Keratinocyte (primary cell): ENCODE measurements around the gene ARHGAP15. TPM values are rescaled to one million over a fixed set of nuclear protein-coding genes. Genes with fewer than 3 reads are reported as not detected.

ENCODE experiments used
- DNase-seq: peaks from one replicate; pipeline ENCODE4 v3.0.0-alpha.2; 2011; ENCODE audit warnings: low read depth, missing footprints, low spot score
- FAIRE-seq: peaks from 2 replicates; lab custom pipeline; 2011; peaks lifted over from hg19 to GRCh38; lab: Jason Lieb, UNC
- H2AFZ ChIP-seq: 2 replicates; pipeline ENCODE4 v1.6.0; 2012; ENCODE audit warnings: low read length, control low read depth, inconsistent platforms; ENCODE audit not compliant: control insufficient read depth
- H3K27ac ChIP-seq: 2 replicates; pipeline ENCODE4 v1.5.1; 2011; ENCODE audit warnings: low read length; ENCODE audit not compliant: control insufficient read depth, insufficient read depth
- H3K27me3 ChIP-seq: 3 replicates; pipeline ENCODE4 v1.6.0; 2011; ENCODE audit warnings: low read length; ENCODE audit not compliant: control insufficient read depth, insufficient read depth; ENCODE audit errors: extremely low read depth
- H3K36me3 ChIP-seq, 2 experiments: 2 replicates in 1 of 2; 3 replicates in 1 of 2; pipeline ENCODE4 v1.5.1; 2011; ENCODE audit warnings: low read length in 2 of 2, mild to moderate bottlenecking in 1 of 2; ENCODE audit not compliant: control insufficient read depth in 2 of 2, insufficient read depth in 2 of 2; ENCODE audit errors: extremely low read depth in 1 of 2
- H3K4me1 ChIP-seq: 3 replicates; pipeline ENCODE4 v1.5.1; 2011; ENCODE audit warnings: low read length; ENCODE audit not compliant: control insufficient read depth, insufficient read depth; ENCODE audit errors: extremely low read depth
- H3K4me2 ChIP-seq: 3 replicates; pipeline ENCODE4 v1.6.0; 2011; ENCODE audit warnings: low read depth, low read length; ENCODE audit not compliant: control insufficient read depth, insufficient read depth; ENCODE audit errors: extremely low read depth
- H3K4me3 ChIP-seq, 3 experiments: fragments of 200-600 bp in 1 of 3; sonication (generic) in 1 of 3; 2 replicates in 2 of 3; 3 replicates in 1 of 3; pipeline ENCODE4 v1.5.1; 2011 to 2016; ENCODE audit warnings: low read length in 3 of 3, mild to moderate bottlenecking in 3 of 3, control low read depth in 2 of 3, inconsistent platforms in 1 of 3, low read depth in 1 of 3, mixed read lengths in 1 of 3, mixed run types in 1 of 3, moderate library complexity in 1 of 3; ENCODE audit not compliant: control insufficient read depth in 2 of 3, insufficient read depth in 2 of 3; ENCODE audit errors: extremely low read depth in 1 of 3
- H3K79me2 ChIP-seq: 2 replicates; pipeline ENCODE4 v1.6.0; 2012; ENCODE audit warnings: low read length; ENCODE audit not compliant: control insufficient read depth, insufficient read depth
- H3K9ac ChIP-seq: 3 replicates; pipeline ENCODE4 v1.6.0; 2011; ENCODE audit warnings: low read length; ENCODE audit not compliant: control insufficient read depth, insufficient read depth; ENCODE audit errors: extremely low read depth
- H3K9me1 ChIP-seq: 3 replicates; pipeline ENCODE4 v1.6.0; 2011; ENCODE audit warnings: low read length; ENCODE audit not compliant: control insufficient read depth, insufficient read depth; ENCODE audit errors: extremely low read depth
- H3K9me3 ChIP-seq: 2 replicates; pipeline ENCODE4 v1.5.1; 2012; ENCODE audit warnings: low read depth, low read length; ENCODE audit not compliant: control insufficient read depth
- H4K20me1 ChIP-seq: 3 replicates; pipeline ENCODE4 v1.6.0; 2011; ENCODE audit warnings: low read length; ENCODE audit not compliant: control insufficient read depth, insufficient read depth; ENCODE audit errors: extremely low read depth
- EZH2 ChIP-seq: IDR thresholded peaks from one replicate; pipeline ENCODE4 v1.6.1; 2012; ENCODE audit warnings: inconsistent platforms, mild to moderate bottlenecking, low read length, moderate library complexity
- dilution Hi-C: fragments of 300-500 bp; cut with MboI; formaldehyde crosslinking; loops from one replicate; pipeline ENCODE4 v1.7.0; 2020; ENCODE audit warnings: low sequenced_read_pairs; ENCODE audit not compliant: extremely low pct_ligation_motif_present
- polyA plus RNA-seq, 5 experiments: library from polyadenylated mRNA; depleted of rRNA in 3 of 5; stranded (reverse) in 3 of 5; stranded (forward) in 1 of 5; unstranded in 1 of 5; fragments of >200 nt; gene quantifications; 1 replicate in 1 of 5; 2 replicates in 3 of 5; 3 replicates in 1 of 5; pipeline versions ENCODE4 v1.2.1 to v1.2.3, GENCODE V29; 2011 to 2012; ENCODE audit warnings: missing spikeins in 2 of 5, low read depth in 1 of 5, low replicate concordance in 1 of 5
- TF ChIP-seq, protein P1 (sequence below), 3 experiments: IDR thresholded peaks in 1 of 3; conservative IDR thresholded peaks in 1 of 3; optimal IDR thresholded peaks in 1 of 3; 2 replicates in 2 of 3; 3 replicates in 1 of 3; pipeline versions ENCODE3 to v1.5.1; 2011; ENCODE audit warnings: low read length in 3 of 3, mild to moderate bottlenecking in 3 of 3, moderate library complexity in 2 of 3, control low read depth in 1 of 3, inconsistent platforms in 1 of 3; ENCODE audit not compliant: insufficient read depth in 2 of 3; ENCODE audit errors: extremely low read depth in 1 of 3

The ARHGAP15 gene
- polyA plus RNA-seq, 1 donor (not counting 4 experiments of a cell fraction or from before 2014, with no cell fraction given) = not detected

GRCh38 chr2:143697744-143698143, 568.5 kb downstream of the ARHGAP15 start:
- Histone ChIP-seq H3K9ac (no peak overlapping the region), H2AFZ (no peak overlapping the region), H3K79me2 (no peaks in the 10 kb centered on the region), H3K9me3 (no peaks in the 10 kb centered on the region), H4K20me1 (no peaks in the 10 kb centered on the region), H3K4me3 (no peak overlapping the region), H3K9me1 (no peaks in the 10 kb centered on the region), H3K4me1 (no peaks in the 10 kb centered on the region), H3K4me2 (no peak overlapping the region), H3K36me3 (no peaks in the 10 kb centered on the region), H3K27me3 (no peaks in the 10 kb centered on the region), H3K27ac (no peak overlapping the region)
- DNase-seq = no peak
- dilution Hi-C loops = no loop called here
- TF ChIP-seq, protein P1, sequence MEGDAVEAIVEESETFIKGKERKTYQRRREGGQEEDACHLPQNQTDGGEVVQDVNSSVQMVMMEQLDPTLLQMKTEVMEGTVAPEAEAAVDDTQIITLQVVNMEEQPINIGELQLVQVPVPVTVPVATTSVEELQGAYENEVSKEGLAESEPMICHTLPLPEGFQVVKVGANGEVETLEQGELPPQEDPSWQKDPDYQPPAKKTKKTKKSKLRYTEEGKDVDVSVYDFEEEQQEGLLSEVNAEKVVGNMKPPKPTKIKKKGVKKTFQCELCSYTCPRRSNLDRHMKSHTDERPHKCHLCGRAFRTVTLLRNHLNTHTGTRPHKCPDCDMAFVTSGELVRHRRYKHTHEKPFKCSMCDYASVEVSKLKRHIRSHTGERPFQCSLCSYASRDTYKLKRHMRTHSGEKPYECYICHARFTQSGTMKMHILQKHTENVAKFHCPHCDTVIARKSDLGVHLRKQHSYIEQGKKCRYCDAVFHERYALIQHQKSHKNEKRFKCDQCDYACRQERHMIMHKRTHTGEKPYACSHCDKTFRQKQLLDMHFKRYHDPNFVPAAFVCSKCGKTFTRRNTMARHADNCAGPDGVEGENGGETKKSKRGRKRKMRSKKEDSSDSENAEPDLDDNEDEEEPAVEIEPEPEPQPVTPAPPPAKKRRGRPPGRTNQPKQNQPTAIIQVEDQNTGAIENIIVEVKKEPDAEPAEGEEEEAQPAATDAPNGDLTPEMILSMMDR (optimal IDR thresholded peaks at IDR 0.05 in 1 of 3, IDR thresholded peaks at IDR 0.05 in 1 of 3, conservative IDR thresholded peaks at IDR 0.05 in 1 of 3; ENCODE audit: extremely low read depth in 1 of 3, insufficient read depth in 2 of 3, low read length in 3 of 3) = no peak
- FAIRE-seq = no peak

GRCh38 chr2:143698352-143698751, 569.1 kb downstream of the ARHGAP15 start:
- dilution Hi-C loops = no loop called here
- H4K20me1 ChIP-seq = no peaks in the 10 kb centered on the region
- H2AFZ ChIP-seq = no peak overlapping the region
- no peak overlapping the region for H3K27ac ChIP-seq
- no peaks in the 10 kb centered on the region for H3K4me1 ChIP-seq
- no peak overlapping the region for H3K9ac ChIP-seq
- no peaks in the 10 kb centered on the region for H3K27me3 ChIP-seq
- no peaks in the 10 kb centered on the region for H3K36me3 ChIP-seq
- TF ChIP-seq, protein P1 (optimal IDR thresholded peaks at IDR 0.05 in 1 of 3, IDR thresholded peaks at IDR 0.05 in 1 of 3, conservative IDR thresholded peaks at IDR 0.05 in 1 of 3; ENCODE audit: extremely low read depth in 1 of 3, insufficient read depth in 2 of 3, low read length in 3 of 3) = no peak
- no peak for TF ChIP-seq EZH2
- FAIRE-seq = no peak
- no peak overlapping the region for H3K4me3 ChIP-seq
- H3K4me2 ChIP-seq = no peak overlapping the region
- no peak for DNase-seq
- H3K9me1 ChIP-seq = no peaks in the 10 kb centered on the region
- H3K79me2 ChIP-seq = no peaks in the 10 kb centered on the region
- H3K9me3 ChIP-seq = no peaks in the 10 kb centered on the region
